GM12878 (cell line): ENCODE data around the gene ARHGEF16.

Source experiments
- CHD4 ChIP-seq: fragments of 200-600 bp; sonication (generic); IDR thresholded peaks from 2 replicates; pipeline ENCODE4 v1.6.1; 2016; ENCODE audit warnings: mild to moderate bottlenecking
- CREB1 ChIP-seq: IDR thresholded peaks from 2 replicates; pipeline ENCODE4 v1.6.1; 2012; ENCODE audit warnings: low read depth, mild to moderate bottlenecking, inconsistent platforms
- CREM ChIP-seq: IDR thresholded peaks from 2 replicates; pipeline ENCODE4 v1.6.1; 2014; ENCODE audit warnings: antibody characterized with exemption, low read depth
- CTCF ChIP-seq, 3 experiments: IDR thresholded peaks in 2 of 3; conservative IDR thresholded peaks in 1 of 3; 2 replicates each; pipeline ENCODE4 v1.5.1; 2011; ENCODE audit warnings: low read depth in 3 of 3, low read length in 3 of 3, mild to moderate bottlenecking in 3 of 3, control low read depth in 2 of 3, moderate library complexity in 2 of 3, inconsistent platforms in 1 of 3, mixed read lengths in 1 of 3; ENCODE audit not compliant: control insufficient read depth in 2 of 3, insufficient read depth in 1 of 3; ENCODE audit errors: extremely low read depth in 1 of 3
- ELK1 ChIP-seq: IDR thresholded peaks from 2 replicates; pipeline ENCODE4 v1.6.1; 2012; ENCODE audit warnings: low read depth, low read length, improper control_type of control experiment
- HSF1 ChIP-seq: fragments of 150-350 bp; IDR thresholded peaks from 2 replicates; pipeline ENCODE4 v1.6.1; 2014; ENCODE audit warnings: mild to moderate bottlenecking, low read depth, low read length
- JUNB ChIP-seq: IDR thresholded peaks from 2 replicates; pipeline ENCODE4 v1.6.1; 2016; ENCODE audit warnings: antibody characterized with exemption, mild to moderate bottlenecking
- JUND ChIP-seq: IDR thresholded peaks from 2 replicates; pipeline ENCODE4 v1.6.1; 2012; ENCODE audit warnings: low read depth, mild to moderate bottlenecking, low read length, improper control_type of control experiment, moderate library complexity
- POLR2A ChIP-seq: IDR thresholded peaks from 2 replicates; pipeline ENCODE4 v1.6.1; 2011; ENCODE audit warnings: low read depth, mild to moderate bottlenecking, low read length
- SMC3 ChIP-seq: IDR thresholded peaks from 2 replicates; pipeline ENCODE4 v1.6.1; 2011; ENCODE audit warnings: low read length, improper control_type of control experiment, borderline replicate concordance

GRCh38 chr1:3413975-3414710 lies 40.3 kb upstream of the ARHGEF16 start:
- no peak for TF ChIP-seq CTCF (IDR thresholded peaks at IDR 0.05 in 2 of 3, conservative IDR thresholded peaks at IDR 0.05 in 1 of 3; ENCODE audit: control insufficient read depth in 2 of 3, extremely low read depth in 1 of 3, insufficient read depth in 1 of 3, low read depth in 3 of 3, low read length in 3 of 3)
- no peak for TF ChIP-seq JUND
- no peak for TF ChIP-seq POLR2A
- TF ChIP-seq ELK1: no peak
- TF ChIP-seq JUNB: no peak
- no peak for TF ChIP-seq SMC3
- no peak for TF ChIP-seq CREB1
- TF ChIP-seq HSF1: no peak
- TF ChIP-seq CREM: no peak
- no peak for TF ChIP-seq CHD4
